Endodermal cell (in vitro differentiated cells): Measurements from ENCODE around the gene FAM210B. TPM values are rescaled to one million over a fixed set of nuclear protein-coding genes. Genes with fewer than 3 reads are reported as not detected.

ENCODE experiments used
- DNase-seq: peaks from one replicate; pipeline ENCODE4 v3.0.0-alpha.2; 2017
- H3K27ac ChIP-seq: 2 replicates; pipeline ENCODE4 v1.5.1; 2013; ENCODE audit warnings: mild to moderate bottlenecking, low read depth, low read length, moderate library complexity
- H3K27me3 ChIP-seq: 2 replicates; pipeline ENCODE4 v1.6.1; 2013; ENCODE audit warnings: mild to moderate bottlenecking, low read length, moderate library complexity; ENCODE audit not compliant: insufficient read depth, control insufficient read depth, poor library complexity, severe bottlenecking
- H3K36me3 ChIP-seq: 2 replicates; pipeline ENCODE4 v1.7.0; 2013; ENCODE audit warnings: mild to moderate bottlenecking, low read length, moderate library complexity; ENCODE audit not compliant: control insufficient read depth, insufficient read depth
- H3K4me1 ChIP-seq: one replicate; pipeline ENCODE4 v1.7.0; 2013; ENCODE audit warnings: low read length; ENCODE audit not compliant: control insufficient read depth, insufficient read depth
- H3K4me3 ChIP-seq: 2 replicates; pipeline ENCODE4 v1.5.1; 2013; ENCODE audit warnings: mild to moderate bottlenecking, low read length, moderate library complexity
- H3K9ac ChIP-seq: 2 replicates; pipeline ENCODE4 v1.6.1; 2013; ENCODE audit warnings: mild to moderate bottlenecking, low read length, moderate library complexity; ENCODE audit not compliant: poor library complexity, severe bottlenecking; ENCODE audit errors: extremely low read depth
- H3K9me3 ChIP-seq: 2 replicates; pipeline ENCODE4 v1.6.1; 2013; ENCODE audit warnings: mild to moderate bottlenecking, low read length, moderate library complexity; ENCODE audit not compliant: control insufficient read depth
- H3K27ac Mint-ChIP-seq: 2 replicates; pipeline ENCODE4 v1.8.0; 2020; ENCODE audit warnings: mixed read lengths
- H3K27me3 Mint-ChIP-seq: 2 replicates; pipeline ENCODE4 v1.8.0; 2021; ENCODE audit warnings: mild to moderate bottlenecking, mixed read lengths; ENCODE audit not compliant: insufficient read depth
- H3K36me3 Mint-ChIP-seq: 2 replicates; pipeline ENCODE4 v1.8.0; 2020; ENCODE audit warnings: low read depth, mixed read lengths
- H3K4me1 Mint-ChIP-seq: 2 replicates; pipeline ENCODE4 v1.8.0; 2020; ENCODE audit warnings: mixed read lengths
- H3K4me3 Mint-ChIP-seq: 2 replicates; pipeline ENCODE4 v1.8.0; 2020; ENCODE audit warnings: mild to moderate bottlenecking, moderate library complexity, mixed read lengths
- H3K9me3 Mint-ChIP-seq: 2 replicates; pipeline ENCODE4 v1.8.0; 2020; ENCODE audit warnings: mild to moderate bottlenecking, mixed read lengths
- WGBS, 2 experiments: methylation state at CpG; one replicate each; pipeline versions ENCODE4 v1.1.5 to v1.1.7; 2013; ENCODE audit warnings: missing lambda C conversion rate in 2 of 2, mixed read lengths in 1 of 2; ENCODE audit not compliant: insufficient coverage in 1 of 2, insufficient read length in 1 of 2; 5-methylcytosine and 5-hydroxymethylcytosine counted together
- long read RNA-seq, 4 experiments: library from polyadenylated mRNA in 2 of 4; library from RNA in 1 of 4; library from capped mRNA in 1 of 4; stranded (forward) in 3 of 4; unstranded in 1 of 4; transcript quantifications; one replicate each; pipeline ENCODE4 v2.0.0, GENCODE V29; 2020 to 2021; ENCODE audit warnings: inconsistent platforms in 1 of 4
- polyA plus RNA-seq, 2 experiments: library from polyadenylated mRNA; stranded (reverse); fragments of 50-300 nt; gene quantifications; one replicate each; pipeline ENCODE4 v1.2.3, GENCODE V29; 2013
- total RNA-seq, 2 donors: library from RNA; stranded (reverse); fragmentation: NEBNext Ultra II Directional in 1 of 2; extraction: Animal tissue kit (Norgen Biotek cat#: 25700) in 1 of 2; gene quantifications; 2 replicates in 1 of 2; 3 replicates in 1 of 2; pipeline ENCODE4 v1.2.1, GENCODE V29; 2021
- TF ChIP-seq, protein P1 (sequence below): fragments of 200-600 bp; sonication (generic); conservative IDR thresholded peaks from 2 replicates; pipeline ENCODE4 v1.5.0; 2021; ENCODE audit warnings: antibody characterized with exemption, mild to moderate bottlenecking

FAM210B gene, protein sequence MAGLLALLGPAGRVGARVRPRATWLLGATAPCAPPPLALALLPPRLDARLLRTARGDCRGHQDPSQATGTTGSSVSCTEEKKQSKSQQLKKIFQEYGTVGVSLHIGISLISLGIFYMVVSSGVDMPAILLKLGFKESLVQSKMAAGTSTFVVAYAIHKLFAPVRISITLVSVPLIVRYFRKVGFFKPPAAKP
- 10 to 100 TPM; 16.8 to 34.1 TPM for total RNA-seq
- 61.2 TPM for polyA plus RNA-seq (2013, experiment 1 of 2)
- 62.7 TPM for polyA plus RNA-seq (2013, experiment 2 of 2)
- long read RNA-seq, experiment 1, transcript FAM210B-201 (3 exons, 3,046 nt): major isoform, 7 of 14 reads
- long read RNA-seq, experiment 1, partial matches to known transcripts: 0 of 14 reads
- long read RNA-seq, experiment 1, other reads (novel, unspliced or antisense): 7 of 14 reads
- long read RNA-seq, experiment 2, transcript FAM210B-201 (3 exons, 3,046 nt): major isoform, 51 of 53 reads
- long read RNA-seq, experiment 2, partial matches to known transcripts: 0 of 53 reads
- long read RNA-seq, experiment 2, other reads (novel, unspliced or antisense): 2 of 53 reads
- long read RNA-seq, experiment 3, partial matches to known transcripts: 0 of 6 reads
- long read RNA-seq, experiment 3, other reads (novel, unspliced or antisense): 4 of 6 reads
- long read RNA-seq, experiment 4, partial matches to known transcripts: 9 of 12 reads
- long read RNA-seq, experiment 4, other reads (novel, unspliced or antisense): 3 of 12 reads

DNA sequence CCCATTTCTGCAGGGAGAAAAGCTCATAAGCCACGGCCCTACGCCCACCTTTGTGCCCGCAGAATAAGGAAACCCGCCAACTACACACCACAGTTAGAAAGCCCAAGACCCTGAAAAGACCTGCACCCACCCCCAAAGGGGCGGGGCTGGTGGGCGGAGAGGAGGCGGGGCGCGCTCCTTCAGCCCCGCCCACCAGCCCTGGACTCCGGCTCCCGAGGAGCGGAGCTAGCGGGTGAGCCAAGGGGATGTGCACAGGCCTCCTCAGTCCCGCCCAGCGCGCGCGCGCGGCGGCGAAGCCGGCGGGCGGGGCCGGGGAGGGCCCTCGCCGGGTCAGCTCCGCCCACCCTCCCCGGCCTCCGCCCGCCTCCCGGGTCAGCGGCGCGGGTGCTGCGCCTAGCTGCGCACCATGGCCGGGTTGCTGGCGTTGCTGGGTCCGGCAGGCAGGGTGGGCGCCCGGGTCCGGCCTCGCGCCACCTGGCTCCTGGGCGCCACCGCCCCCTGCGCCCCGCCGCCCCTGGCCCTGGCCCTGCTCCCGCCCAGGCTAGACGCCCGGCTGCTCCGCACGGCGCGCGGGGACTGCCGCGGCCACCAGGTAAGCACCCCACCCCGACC lies at the start of gene FAM210B:
Gene FAM210B (plus strand): TSS at position 375 of the 612 bp plus-strand sequence. CDS start 32 bp downstream, at position 407.
- Mint-ChIP-seq H3K4me1 (peaks cover 19% of the 10 kb centered on the region), H3K27me3 (no peaks in the 10 kb centered on the region), H3K27ac (peak within 1 kb of the TSS; percentile 80), H3K4me3 (peak within 1 kb of the TSS; percentile 82), H3K36me3 (no peaks in the 10 kb centered on the region), H3K9me3 (no peaks in the 10 kb centered on the region)
- TF ChIP-seq, protein P1, sequence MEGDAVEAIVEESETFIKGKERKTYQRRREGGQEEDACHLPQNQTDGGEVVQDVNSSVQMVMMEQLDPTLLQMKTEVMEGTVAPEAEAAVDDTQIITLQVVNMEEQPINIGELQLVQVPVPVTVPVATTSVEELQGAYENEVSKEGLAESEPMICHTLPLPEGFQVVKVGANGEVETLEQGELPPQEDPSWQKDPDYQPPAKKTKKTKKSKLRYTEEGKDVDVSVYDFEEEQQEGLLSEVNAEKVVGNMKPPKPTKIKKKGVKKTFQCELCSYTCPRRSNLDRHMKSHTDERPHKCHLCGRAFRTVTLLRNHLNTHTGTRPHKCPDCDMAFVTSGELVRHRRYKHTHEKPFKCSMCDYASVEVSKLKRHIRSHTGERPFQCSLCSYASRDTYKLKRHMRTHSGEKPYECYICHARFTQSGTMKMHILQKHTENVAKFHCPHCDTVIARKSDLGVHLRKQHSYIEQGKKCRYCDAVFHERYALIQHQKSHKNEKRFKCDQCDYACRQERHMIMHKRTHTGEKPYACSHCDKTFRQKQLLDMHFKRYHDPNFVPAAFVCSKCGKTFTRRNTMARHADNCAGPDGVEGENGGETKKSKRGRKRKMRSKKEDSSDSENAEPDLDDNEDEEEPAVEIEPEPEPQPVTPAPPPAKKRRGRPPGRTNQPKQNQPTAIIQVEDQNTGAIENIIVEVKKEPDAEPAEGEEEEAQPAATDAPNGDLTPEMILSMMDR: no peak
- WGBS, 2 experiments: 1% methylated on average over 63 of the region's 63 CpGs; no CpG with 5 or more reads in 1 of the 2 experiments
- no peaks in the 10 kb centered on the region for H3K27me3 ChIP-seq
- peak within 1 kb of the TSS; percentile 91 for H3K4me3 ChIP-seq
- H3K9me3 ChIP-seq: no peaks in the 10 kb centered on the region
- H3K4me1 ChIP-seq: peaks cover 11% of the 10 kb centered on the region
- H3K36me3 ChIP-seq: no peaks in the 10 kb centered on the region
- H3K27ac ChIP-seq: peak within 1 kb of the TSS; percentile 62
- H3K9ac ChIP-seq: peak within 1 kb of the TSS; percentile 44
- peak; percentile 95 for DNase-seq

DNA sequence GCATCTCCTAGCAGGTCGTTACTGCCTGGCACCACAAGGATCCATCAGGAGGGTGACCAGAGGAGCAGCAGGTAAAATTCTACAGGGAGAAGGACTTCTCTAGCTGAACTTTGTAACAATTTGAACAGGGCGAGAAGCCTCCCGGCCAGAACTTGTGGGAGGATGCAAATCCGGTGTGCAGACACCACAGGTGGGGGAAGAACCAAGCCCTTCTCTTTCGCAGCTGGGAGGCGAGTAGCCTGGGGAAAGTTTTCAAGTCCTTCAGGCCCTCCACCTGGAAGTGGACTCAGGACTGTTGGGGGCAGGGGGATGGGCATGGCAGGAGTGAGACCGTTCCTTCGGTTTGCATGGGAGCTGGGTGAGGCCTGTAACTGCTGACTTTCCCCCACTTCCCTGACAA lies 42.7 kb upstream of the FAM210B start:
- Mint-ChIP-seq H3K4me3 (no peak overlapping the region), H3K4me1 (no peaks in the 10 kb centered on the region), H3K36me3 (no peaks in the 10 kb centered on the region), H3K9me3 (peaks cover 90% of the 10 kb centered on the region), H3K27ac (no peak overlapping the region), H3K27me3 (peaks cover 1% of the 10 kb centered on the region)
- peaks cover 45% of the 10 kb centered on the region for H3K9me3 ChIP-seq
- TF ChIP-seq, protein P1: no peak
- H3K4me1 ChIP-seq: no peaks in the 10 kb centered on the region
- 62 to 79% methylated on average over 1 to 8 of the region's 8 CpGs for whole genome bisulfite sequencing, 2 experiments
- DNase-seq: peak; percentile 41
- H3K27me3 ChIP-seq: no peaks in the 10 kb centered on the region
- H3K4me3 ChIP-seq: no peak overlapping the region
- H3K36me3 ChIP-seq: no peaks in the 10 kb centered on the region
- H3K27ac ChIP-seq: no peak overlapping the region
- no peak overlapping the region for H3K9ac ChIP-seq

DNA sequence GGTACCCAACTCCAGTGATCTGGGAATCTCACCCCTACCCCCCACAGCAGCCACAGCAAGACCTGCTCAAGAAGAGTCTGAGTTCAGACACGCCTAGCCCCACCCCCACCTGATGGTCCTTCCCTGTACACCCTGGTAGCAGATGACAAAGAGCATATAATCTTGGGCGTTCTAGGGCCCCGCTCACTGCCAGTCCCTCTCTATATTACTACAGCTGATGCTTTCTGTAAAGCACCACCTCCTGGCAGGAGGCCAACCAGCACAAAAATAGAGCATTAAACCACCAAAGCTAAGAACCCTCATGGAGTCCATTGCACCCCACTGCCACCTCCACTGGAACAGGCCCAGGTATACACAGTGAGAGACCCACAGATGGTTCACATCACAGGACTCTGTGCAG lies 42.3 kb upstream of the FAM210B start:
- H3K4me3 ChIP-seq: no peak overlapping the region
- H3K27me3 Mint-ChIP-seq: peaks cover 1% of the 10 kb centered on the region

More for the DNA sequence above, 42.3 kb upstream of the FAM210B start:
- Mint-ChIP-seq H3K27ac (no peak overlapping the region), H3K9me3 (peaks cover 89% of the 10 kb centered on the region), H3K4me1 (no peaks in the 10 kb centered on the region), H3K4me3 (no peak overlapping the region), H3K36me3 (no peaks in the 10 kb centered on the region)
- TF ChIP-seq, protein P1: no peak
- 82 to 94% methylated on average over 2 to 3 of the region's 3 CpGs for WGBS, 2 experiments
- Histone ChIP-seq H3K27me3 (no peaks in the 10 kb centered on the region), H3K9me3 (peaks cover 40% of the 10 kb centered on the region), H3K27ac (no peak overlapping the region), H3K9ac (no peak overlapping the region), H3K4me1 (no peaks in the 10 kb centered on the region), H3K36me3 (no peaks in the 10 kb centered on the region)
- no peak for DNase-seq
